ENCODE results near the gene SMARCAD1.

Gene SMARCAD1

GRCh38 chr4:94240384-94240783 lies 32.7 kb downstream of the SMARCAD1 start:
- Histone ChIP-seq H4K20me1 (peaks cover 0 to 7% (median 0%) of the 10 kb centered on the region in 11 experiments; a peak in 4 of 22 replicates), H3K27ac (no peak overlapping the region), H3K4me1 (no peaks in the 10 kb centered on the region), H3K9ac (no peak overlapping the region), H3K27me3 (no peaks in the 10 kb centered on the region), H3K36me3 (peaks cover 90 to 100% (median 98%) of the 10 kb centered on the region in 11 experiments), H3K4me3 (no peak overlapping the region), H3K9me3 (replicated peaks in 1 of 11) (no peaks in the 10 kb centered on the region), H3K4me2 (no peak overlapping the region)
- no peak for TF ChIP-seq Cebpa-rat (IDR thresholded peaks at IDR 0.05)

GRCh38 chr4:94244087-94244828 lies 36.6 kb downstream of the SMARCAD1 start:
- no peak for TF ChIP-seq Cebpa-rat (IDR thresholded peaks at IDR 0.05)
- no peaks in the 10 kb centered on the region for H3K27me3 ChIP-seq
- H3K27ac ChIP-seq = no peak overlapping the region
- no peak overlapping the region for H3K4me3 ChIP-seq
- H3K9me3 ChIP-seq (replicated peaks in 1 of 11) = no peaks in the 10 kb centered on the region
- H3K4me2 ChIP-seq = no peak overlapping the region
- H3K9ac ChIP-seq = no peak overlapping the region
- no peaks in the 10 kb centered on the region for H3K4me1 ChIP-seq
- peaks cover 0 to 4% (median 0%) of the 10 kb centered on the region in 11 experiments; a peak in 4 of 22 replicates for H4K20me1 ChIP-seq
- peaks cover 87 to 100% (median 96%) of the 10 kb centered on the region in 11 experiments for H3K36me3 ChIP-seq

GRCh38 chr4:94244829-94245185 lies 37.1 kb downstream of the SMARCAD1 start:
- H3K9ac ChIP-seq = no peak overlapping the region

GRCh38 chr4:94251094-94251493 lies 43.4 kb downstream of the SMARCAD1 start:
- TF ChIP-seq Cebpa-rat (IDR thresholded peaks at IDR 0.05) = no peak
- no peak overlapping the region for H3K9ac ChIP-seq
- no peaks in the 10 kb centered on the region for H3K27me3 ChIP-seq
- H3K4me1 ChIP-seq = no peaks in the 10 kb centered on the region
- peaks cover 58 to 87% (median 70%) of the 10 kb centered on the region in 11 experiments for H3K36me3 ChIP-seq
- no peak overlapping the region for H3K4me3 ChIP-seq
- no peaks in the 10 kb centered on the region for H3K9me3 ChIP-seq (replicated peaks in 1 of 11)
- H3K27ac ChIP-seq = no peak overlapping the region
- H3K4me2 ChIP-seq = no peak overlapping the region
- H4K20me1 ChIP-seq = peaks cover 0 to 6% (median 0%) of the 10 kb centered on the region in 11 experiments; a peak in 1 of 22 replicates

More at GRCh38 chr4:94244829-94245185, 37.1 kb downstream of the SMARCAD1 start:
- Histone ChIP-seq H4K20me1 (peaks cover 0 to 4% (median 0%) of the 10 kb centered on the region in 11 experiments; a peak in 4 of 22 replicates), H3K4me3 (no peak overlapping the region), H3K9me3 (replicated peaks in 1 of 11) (no peaks in the 10 kb centered on the region), H3K36me3 (peaks cover 82 to 100% (median 93%) of the 10 kb centered on the region in 11 experiments), H3K27me3 (no peaks in the 10 kb centered on the region), H3K4me2 (no peak overlapping the region), H3K4me1 (no peaks in the 10 kb centered on the region), H3K27ac (no peak overlapping the region)
- no peak for TF ChIP-seq Cebpa-rat (IDR thresholded peaks at IDR 0.05)

DNA sequence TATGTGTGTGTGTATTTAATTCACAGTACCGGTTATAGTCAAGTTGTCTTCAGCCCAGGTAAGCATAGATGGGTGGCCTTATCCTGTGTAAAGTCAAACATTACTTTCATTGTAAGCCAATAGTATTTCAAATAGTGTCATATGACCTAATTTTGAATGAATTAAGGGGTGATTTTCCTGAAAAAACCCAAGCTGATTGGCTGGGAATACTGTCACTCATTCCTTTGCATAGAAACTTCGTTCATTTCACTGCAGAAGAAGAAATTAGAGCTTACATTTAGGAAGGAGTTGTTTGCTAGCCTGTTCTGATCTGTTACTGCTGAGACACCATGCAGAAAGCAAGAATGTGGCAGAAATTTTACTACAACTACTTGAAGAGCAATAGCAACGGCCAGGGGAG lies 45.4 kb downstream of the SMARCAD1 start:
- no peak for TF ChIP-seq Cebpa-rat (IDR thresholded peaks at IDR 0.05)
- Histone ChIP-seq H3K9ac (no peak overlapping the region), H3K27me3 (no peaks in the 10 kb centered on the region)

GRCh38 chr4:94256144-94256783 lies 48.6 kb downstream of the SMARCAD1 start:
- Histone ChIP-seq H3K27ac (no peak overlapping the region), H3K27me3 (no peaks in the 10 kb centered on the region), H3K36me3 (peaks cover 38 to 87% (median 70%) of the 10 kb centered on the region in 11 experiments)

More for the DNA sequence above, 45.4 kb downstream of the SMARCAD1 start:
- H4K20me1 ChIP-seq = peaks cover 0 to 6% (median 0%) of the 10 kb centered on the region in 11 experiments; a peak in 2 of 22 replicates
- no peaks in the 10 kb centered on the region for H3K4me1 ChIP-seq
- no peak overlapping the region for H3K4me2 ChIP-seq
- H3K27ac ChIP-seq = no peak overlapping the region
- peaks cover 51 to 87% (median 68%) of the 10 kb centered on the region in 11 experiments for H3K36me3 ChIP-seq
- no peaks in the 10 kb centered on the region for H3K9me3 ChIP-seq (replicated peaks in 1 of 11)
- H3K4me3 ChIP-seq = no peak overlapping the region

DNA sequence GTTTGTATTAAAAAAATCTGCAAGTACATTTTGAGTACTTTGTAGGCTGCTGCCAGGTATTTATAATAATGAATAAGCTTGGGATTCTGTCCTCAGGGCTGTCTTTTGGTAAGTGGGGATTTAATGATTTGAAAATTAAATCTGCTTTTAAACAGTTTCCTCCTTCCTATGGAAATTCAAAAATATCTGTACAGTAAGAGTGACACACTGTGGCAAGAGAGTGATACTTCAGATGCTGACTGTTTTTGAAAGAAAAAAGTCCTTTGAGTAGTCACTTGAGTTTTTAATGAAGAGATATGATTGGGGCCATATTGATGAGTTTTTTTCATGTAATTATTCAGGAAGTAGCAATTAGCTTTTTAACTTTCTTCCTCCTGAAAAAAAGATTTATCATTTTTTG lies 49.2 kb downstream of the SMARCAD1 start:
- Histone ChIP-seq H3K27me3 (no peaks in the 10 kb centered on the region), H3K4me3 (no peak overlapping the region), H3K4me2 (no peak overlapping the region), H3K9ac (no peak overlapping the region), H3K36me3 (peaks cover 41 to 87% (median 70%) of the 10 kb centered on the region in 11 experiments), H4K20me1 (peaks cover 0 to 12% (median 0%) of the 10 kb centered on the region in 11 experiments; a peak in 2 of 22 replicates), H3K27ac (no peak overlapping the region), H3K4me1 (no peaks in the 10 kb centered on the region), H3K9me3 (replicated peaks in 1 of 11) (no peaks in the 10 kb centered on the region)
- TF ChIP-seq Cebpa-rat (IDR thresholded peaks at IDR 0.05) = no peak

More at GRCh38 chr4:94256144-94256783, 48.6 kb downstream of the SMARCAD1 start:
- Histone ChIP-seq H3K4me1 (no peaks in the 10 kb centered on the region), H3K9me3 (replicated peaks in 1 of 11) (no peaks in the 10 kb centered on the region), H3K4me3 (no peak overlapping the region), H3K4me2 (no peak overlapping the region), H4K20me1 (peaks cover 0 to 12% (median 0%) of the 10 kb centered on the region in 11 experiments; a peak in 2 of 22 replicates), H3K9ac (no peak overlapping the region)
- TF ChIP-seq Cebpa-rat (IDR thresholded peaks at IDR 0.05) = no peak

DNA sequence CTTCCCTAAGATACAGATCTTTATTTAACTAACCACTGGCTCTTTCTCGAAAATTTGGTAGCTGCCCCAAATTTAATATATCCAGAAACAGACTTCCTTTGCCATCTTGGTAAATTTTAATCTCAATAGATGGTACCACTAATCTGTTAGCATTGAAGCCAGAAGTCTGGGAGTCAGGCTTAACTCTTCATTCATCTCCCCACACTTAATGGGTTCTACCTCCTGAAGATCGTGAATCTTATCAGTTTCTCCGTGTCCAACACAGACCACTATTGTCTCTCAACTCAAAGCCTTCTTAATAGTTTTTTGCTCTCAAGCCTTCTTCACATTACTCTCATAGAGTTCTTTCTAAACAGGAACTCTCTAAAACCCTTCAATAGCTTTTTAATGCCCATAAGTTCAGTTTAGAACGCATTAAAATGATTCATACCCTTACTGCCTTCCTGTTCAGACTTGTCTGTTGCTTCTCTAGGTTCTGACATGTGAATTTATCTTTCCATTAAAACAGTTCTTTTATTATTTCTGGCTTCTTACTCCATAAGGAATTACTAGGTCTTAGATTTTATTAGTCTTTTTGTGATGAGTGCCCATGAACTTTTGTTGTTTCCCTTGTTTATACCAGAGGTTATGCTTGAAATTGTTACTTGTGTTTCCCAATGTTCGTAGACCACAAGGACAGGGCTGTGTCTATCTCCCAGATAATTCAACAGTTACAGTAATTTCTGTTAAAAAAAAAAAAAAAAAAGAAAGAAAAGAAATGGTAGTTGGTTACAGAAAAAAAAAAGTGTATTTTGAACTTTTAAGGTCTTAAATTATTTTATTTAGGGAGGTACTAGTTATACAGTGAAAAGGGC lies 54.7 kb downstream of the SMARCAD1 start:
- no peak for TF ChIP-seq Cebpa-rat (IDR thresholded peaks at IDR 0.05)
- Histone ChIP-seq H3K9me3 (replicated peaks in 1 of 11) (no peaks in the 10 kb centered on the region), H3K9ac (no peak overlapping the region), H3K4me2 (no peak overlapping the region), H3K4me1 (0 out of 20 replicates have a peak, but pooled peaks cover 0 to 7% (median 0%) of the 10 kb centered on the region in 10 experiments), H3K27ac (no peak overlapping the region), H3K36me3 (peaks cover 44 to 98% (median 60%) of the 10 kb centered on the region in 11 experiments), H3K27me3 (no peaks in the 10 kb centered on the region), H4K20me1 (peaks cover 0 to 8% (median 0%) of the 10 kb centered on the region in 11 experiments; a peak in 2 of 22 replicates), H3K4me3 (no peak overlapping the region)

All from BLaER1 treated with 17β-estradiol and CSF1 and Interleukin-3, amounts not matched to agents 10 nM and 100 nM (cell line).